ENCODE results near the gene HEMK1. TPM values are rescaled to one million over a fixed set of nuclear protein-coding genes. Genes with fewer than 3 reads are reported as not detected.

The HEMK1 gene
- polyA plus RNA-seq, 2 of the 4 experiments (the other 2 are of a cell fraction) = 4.3 to 4.7 TPM

GRCh38 chr3:50551681-50552435, 17.5 kb upstream of the HEMK1 start:
- no peak for FAIRE-seq
- CTCF ChIA-PET = interaction anchor here (0.8 to 3.7 kb wide), 11 partner anchors 9 to 204 kb away, joined by 3 to 39 read pairs (median 3); partner anchors contain the start of gene MAPKAPK3
- Histone ChIP-seq H3K27ac (no peak overlapping the region), H3K4me2 (no peak overlapping the region), H3K9me3 (no peaks in the 10 kb centered on the region), H3K4me1 (no peaks in the 10 kb centered on the region), H3K4me3 (no peak overlapping the region)
- DNase-seq (ENCODE audit: low read depth in 1 of 2, low spot score in 1 of 2) = no peak
- no peak; a peak in 1 of 6 replicates for ATAC-seq
- POLR2A ChIA-PET = no interaction called here
- TF ChIP-seq BCL3 (IDR thresholded peaks at IDR 0.05) (no peak), HOXB13 (CRISPR knock-in tag; IDR thresholded peaks at IDR 0.05; ENCODE audit: low read depth) (no peak)
- WGBS (ENCODE audit: missing lambda C conversion rate) = 48% methylated on average over 6 of the region's 7 CpGs

- Histone ChIP-seq H3K4me2 (no peak overlapping the region), H3K9me3 (no peaks in the 10 kb centered on the region), H3K27ac (no peak overlapping the region), H3K4me1 (no peaks in the 10 kb centered on the region), H3K4me3 (no peak overlapping the region)
- ATAC-seq (no peak), DNase-seq (ENCODE audit: low read depth in 1 of 2, low spot score in 1 of 2) (no peak), FAIRE-seq (no peak)
- ChIA-PET CTCF (interaction anchor here (0.8 to 3.4 kb wide), 3 partner anchors 10 to 61 kb away, joined by 3 to 16 read pairs (median 3); no protein-coding TSS in a partner anchor), POLR2A (no interaction called here)
- TF ChIP-seq MAZ (IDR thresholded peaks at IDR 0.05; ENCODE audit: borderline replicate concordance, low read depth, low read length) (no peak), FOSB (CRISPR knock-in tag; IDR thresholded peaks at IDR 0.05) (no peak), RARB (CRISPR knock-in tag; IDR thresholded peaks at IDR 0.05) (no peak), CTCF (IDR thresholded peaks at IDR 0.05) (no peak), POLR2AphosphoS2 (conservative IDR thresholded peaks at IDR 0.05; ENCODE audit: low read length) (no peak), ZFP36 (IDR thresholded peaks at IDR 0.05; ENCODE audit: borderline replicate concordance, partially characterized antibody) (no peak), JUN (IDR thresholded peaks at IDR 0.05) (no peak), TP53 (CRISPR knock-in tag; IDR thresholded peaks at IDR 0.05) (no peak), USF2 (IDR thresholded peaks at IDR 0.05) (no peak), KDM1A (IDR thresholded peaks at IDR 0.05; ENCODE audit: low read depth) (no peak), RFX5 (IDR thresholded peaks at IDR 0.05) (no peak), HOXA7 (CRISPR knock-in tag; IDR thresholded peaks at IDR 0.05) (no peak), NFE2L2 (conservative IDR thresholded peaks at IDR 0.05; ENCODE audit: low read length) (no peak), SMC3 (IDR thresholded peaks at IDR 0.05) (no peak), CHD2 (IDR thresholded peaks at IDR 0.05; ENCODE audit: low read length, partially characterized antibody) (no peak), FOSL2 (IDR thresholded peaks at IDR 0.05) (no peak), FOSL2 (CRISPR knock-in tag; IDR thresholded peaks at IDR 0.05) (no peak), FOXS1 (CRISPR knock-in tag; IDR thresholded peaks at IDR 0.05) (no peak), EHF (CRISPR knock-in tag; IDR thresholded peaks at IDR 0.05) (no peak)
- 77% methylated on average over 5 of the region's 9 CpGs for WGBS (ENCODE audit: missing lambda C conversion rate)
Observed at GRCh38 chr3:50552598-50552997, 16.7 kb upstream of the HEMK1 start.
